H1 (cell line): ENCODE measurements around the gene ST7L. TPM values are rescaled to one million over a fixed set of nuclear protein-coding genes. Genes with fewer than 3 reads are reported as not detected.

Experiments used
- ATF3 ChIP-seq: IDR thresholded peaks from 2 replicates; pipeline ENCODE4 v1.6.1; 2011; ENCODE audit warnings: low read depth, mild to moderate bottlenecking, low read length; ENCODE audit not compliant: insufficient read depth
- SAP30 ChIP-seq: fragments of 300-600 bp; sonication (generic); IDR thresholded peaks from 2 replicates; pipeline ENCODE4 v1.7.1; 2012; ENCODE audit warnings: low read length, moderate library complexity, mild to moderate bottlenecking, inconsistent platforms; ENCODE audit not compliant: insufficient read depth, insufficient replicate concordance
- SUZ12 ChIP-seq: fragments of 200-600 bp; sonication (generic); IDR thresholded peaks from 2 replicates; pipeline ENCODE4 v1.6.1; 2012; ENCODE audit warnings: mild to moderate bottlenecking, inconsistent platforms, low read length, moderate library complexity, mixed read lengths
- polyA plus RNA-seq, 7 experiments: library from polyadenylated mRNA; depleted of rRNA in 3 of 7; stranded (reverse) in 5 of 7; unstranded in 2 of 7; fragments of >200 nt in 5 of 7; fragments of 200-250 nt in 2 of 7; gene quantifications; 1 replicate in 5 of 7; 2 replicates in 1 of 7; 4 replicates in 1 of 7; pipeline versions ENCODE4 v1.2.1 to v1.2.3, GENCODE V29; 2011 to 2013; ENCODE audit warnings: missing spikeins in 2 of 7, mixed read lengths in 2 of 7
- total RNA-seq: library from RNA; stranded (reverse); fragmentation: NEBNext Ultra II Directional; extraction: Animal tissue kit (Norgen Biotek cat#: 25700); gene quantifications from 2 replicates; pipeline ENCODE4 v1.2.1, GENCODE V29; 2021

ST7L gene
- total and polyA plus RNA-seq, 2 of the 8 experiments (the other 6 are each of a cell fraction or from before 2014, with no cell fraction given), result 9.6 to 16.2 TPM

- TF ChIP-seq ATF3 (no peak), SAP30 (no peak), SUZ12 (no peak)
These were observed 61.6 kb downstream of the ST7L start (continued) for GRCh38 chr1:112557385-112557784.
